Measurements from ENCODE around the gene NDFIP1. TPM values are rescaled to one million over a fixed set of nuclear protein-coding genes. Genes with fewer than 3 reads are reported as not detected.
"Not testable (repeated sequence)": the region's sequence is repeated elsewhere in the genome, so short reads cannot be mapped to it uniquely, and the experiment has no call there.

NDFIP1 gene
- total RNA-seq, 1 experiment from 2014 or later: 58.0 TPM

DNA sequence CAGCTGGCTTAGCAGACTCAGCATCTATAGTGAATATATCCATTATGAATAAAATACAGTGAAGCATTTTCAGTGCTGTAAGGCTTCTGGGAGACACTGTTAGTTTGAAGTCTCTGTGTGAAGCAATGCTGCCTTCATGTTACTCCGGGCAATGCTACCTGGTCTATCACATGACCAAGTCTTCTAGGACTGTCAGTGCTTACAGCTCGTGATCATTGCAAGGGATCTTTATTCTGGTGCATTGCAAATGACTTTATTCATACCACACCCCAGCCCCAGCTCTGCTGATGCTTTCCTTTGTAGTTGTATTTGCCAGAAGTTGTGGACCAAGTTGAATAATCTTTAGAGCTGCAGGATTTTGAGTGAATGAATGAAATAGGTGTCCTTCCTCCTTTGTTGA is 21.9 kb upstream of the NDFIP1 start:
- no peak overlapping the region for H3K27ac Mint-ChIP-seq (ENCODE audit: unreplicated experiment)
- TF ChIP-seq, protein P1, sequence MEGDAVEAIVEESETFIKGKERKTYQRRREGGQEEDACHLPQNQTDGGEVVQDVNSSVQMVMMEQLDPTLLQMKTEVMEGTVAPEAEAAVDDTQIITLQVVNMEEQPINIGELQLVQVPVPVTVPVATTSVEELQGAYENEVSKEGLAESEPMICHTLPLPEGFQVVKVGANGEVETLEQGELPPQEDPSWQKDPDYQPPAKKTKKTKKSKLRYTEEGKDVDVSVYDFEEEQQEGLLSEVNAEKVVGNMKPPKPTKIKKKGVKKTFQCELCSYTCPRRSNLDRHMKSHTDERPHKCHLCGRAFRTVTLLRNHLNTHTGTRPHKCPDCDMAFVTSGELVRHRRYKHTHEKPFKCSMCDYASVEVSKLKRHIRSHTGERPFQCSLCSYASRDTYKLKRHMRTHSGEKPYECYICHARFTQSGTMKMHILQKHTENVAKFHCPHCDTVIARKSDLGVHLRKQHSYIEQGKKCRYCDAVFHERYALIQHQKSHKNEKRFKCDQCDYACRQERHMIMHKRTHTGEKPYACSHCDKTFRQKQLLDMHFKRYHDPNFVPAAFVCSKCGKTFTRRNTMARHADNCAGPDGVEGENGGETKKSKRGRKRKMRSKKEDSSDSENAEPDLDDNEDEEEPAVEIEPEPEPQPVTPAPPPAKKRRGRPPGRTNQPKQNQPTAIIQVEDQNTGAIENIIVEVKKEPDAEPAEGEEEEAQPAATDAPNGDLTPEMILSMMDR (IDR thresholded peaks at IDR 0.05; ENCODE audit: unreplicated experiment): no peak
- DNase-seq: no peak
- CTCF ChIA-PET: no interaction called here
- H3K4me1 Mint-ChIP-seq (ENCODE audit: low read depth, unreplicated experiment): peaks cover 14% of the 10 kb centered on the region
- no peaks in the 10 kb centered on the region for H3K9me3 Mint-ChIP-seq (ENCODE audit: low read depth, unreplicated experiment)
- intact Hi-C loops (cut with micrococcal nuclease; ENCODE audit: unreplicated experiment): no loop called here
- H3K4me3 Mint-ChIP-seq (ENCODE audit: low read depth, unreplicated experiment): no peak overlapping the region
- H3K27me3 Mint-ChIP-seq (ENCODE audit: unreplicated experiment): no peaks in the 10 kb centered on the region
- no TSS peak for BruUV-seq (replicated peaks)
- H3K36me3 Mint-ChIP-seq (ENCODE audit: insufficient read depth, unreplicated experiment): no peaks in the 10 kb centered on the region

DNA sequence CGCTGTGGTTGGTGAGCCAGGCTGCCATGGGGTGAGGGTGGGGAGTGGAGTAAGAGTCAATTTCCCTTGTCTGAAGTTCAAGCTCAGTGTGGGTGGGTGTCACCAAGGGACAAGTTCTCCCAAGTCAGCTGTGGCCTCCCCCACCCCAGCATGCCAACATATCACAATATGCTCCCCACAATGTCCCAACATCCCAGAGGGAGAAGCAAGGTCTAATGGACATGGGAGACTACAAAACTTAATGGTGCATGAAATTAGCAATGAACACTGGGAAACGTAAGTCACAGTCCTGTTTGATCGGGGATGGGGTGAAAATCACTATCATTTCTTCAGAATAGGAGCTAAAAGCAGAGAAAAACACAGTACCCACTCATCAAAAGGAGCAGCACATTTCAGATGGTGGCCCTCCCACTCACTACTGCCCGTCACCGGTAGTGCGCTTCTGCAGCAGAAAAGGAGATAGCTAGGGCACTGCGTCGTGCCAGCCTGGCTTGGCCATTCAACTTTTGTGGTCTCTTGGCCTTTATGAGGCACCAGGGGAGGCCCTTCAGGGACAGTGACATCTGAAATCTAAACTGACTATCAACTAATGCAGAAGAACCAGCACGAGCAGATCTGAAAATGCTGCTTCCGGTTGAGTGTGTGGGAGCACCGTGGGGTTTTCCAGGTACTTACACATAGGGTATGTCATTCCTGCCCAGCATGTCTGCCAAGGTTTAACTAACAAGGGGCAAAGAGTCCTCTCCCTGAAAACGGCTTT is 20.5 kb upstream of the NDFIP1 start:
- H3K4me3 Mint-ChIP-seq (ENCODE audit: low read depth, unreplicated experiment): no peak overlapping the region
- CTCF ChIA-PET: no interaction called here
- no peaks in the 10 kb centered on the region for H3K36me3 Mint-ChIP-seq (ENCODE audit: insufficient read depth, unreplicated experiment)
- no TSS peak for BruUV-seq (replicated peaks)
- TF ChIP-seq, protein P1 (IDR thresholded peaks at IDR 0.05; ENCODE audit: unreplicated experiment): no peak
- no peak for DNase-seq
- H3K27me3 Mint-ChIP-seq (ENCODE audit: unreplicated experiment): no peaks in the 10 kb centered on the region
- H3K4me1 Mint-ChIP-seq (ENCODE audit: low read depth, unreplicated experiment): peaks cover 14% of the 10 kb centered on the region
- no peak overlapping the region for H3K27ac Mint-ChIP-seq (ENCODE audit: unreplicated experiment)
- intact Hi-C loops (cut with micrococcal nuclease; ENCODE audit: unreplicated experiment): no loop called here
- no peaks in the 10 kb centered on the region for H3K9me3 Mint-ChIP-seq (ENCODE audit: low read depth, unreplicated experiment)

DNA sequence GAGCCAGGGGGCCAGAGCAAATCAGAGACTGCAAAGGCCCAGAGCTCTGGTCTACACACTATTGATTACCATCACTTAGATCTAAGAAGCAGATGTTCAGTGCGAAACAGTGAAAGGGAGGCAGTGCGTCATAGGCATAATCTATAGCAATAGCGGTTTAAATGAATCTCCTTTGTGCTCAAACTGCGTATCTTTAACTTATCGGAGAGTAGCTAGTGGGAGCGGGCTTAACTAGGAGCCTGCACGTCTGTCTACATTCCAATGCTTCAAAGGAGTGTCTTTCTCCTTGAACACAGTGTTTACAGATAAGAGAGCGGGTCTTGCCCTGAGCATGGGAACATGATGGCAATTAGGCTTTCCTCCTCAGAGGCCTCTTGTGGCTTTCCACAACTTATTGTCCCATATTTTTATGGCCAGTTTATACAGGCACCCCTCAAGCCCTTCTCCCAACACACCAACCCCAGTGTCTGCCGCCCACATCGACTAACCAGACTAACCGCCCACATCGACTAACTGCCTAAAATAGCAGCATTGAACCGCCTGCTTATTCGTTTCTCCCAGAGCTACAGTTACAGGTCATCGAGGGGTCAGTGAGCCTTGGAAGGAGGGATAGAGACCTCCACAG is 19.6 kb upstream of the NDFIP1 start:
- H3K4me3 Mint-ChIP-seq (ENCODE audit: low read depth, unreplicated experiment); H3K27ac Mint-ChIP-seq (ENCODE audit: unreplicated experiment); intact Hi-C loops (cut with micrococcal nuclease; ENCODE audit: unreplicated experiment); H3K27me3 Mint-ChIP-seq (ENCODE audit: unreplicated experiment); H3K36me3 Mint-ChIP-seq (ENCODE audit: insufficient read depth, unreplicated experiment); BruUV-seq (replicated peaks); H3K9me3 Mint-ChIP-seq (ENCODE audit: low read depth, unreplicated experiment): not testable (repeated sequence)
- H3K4me1 Mint-ChIP-seq (ENCODE audit: low read depth, unreplicated experiment): peaks cover 14% of the 10 kb centered on the region
- DNase-seq: peak; percentile 6
- CTCF ChIA-PET: interaction anchor here (1.6 kb wide), 1 partner anchor 40 kb away, joined by 3 read pairs; no protein-coding TSS in a partner anchor

DNA sequence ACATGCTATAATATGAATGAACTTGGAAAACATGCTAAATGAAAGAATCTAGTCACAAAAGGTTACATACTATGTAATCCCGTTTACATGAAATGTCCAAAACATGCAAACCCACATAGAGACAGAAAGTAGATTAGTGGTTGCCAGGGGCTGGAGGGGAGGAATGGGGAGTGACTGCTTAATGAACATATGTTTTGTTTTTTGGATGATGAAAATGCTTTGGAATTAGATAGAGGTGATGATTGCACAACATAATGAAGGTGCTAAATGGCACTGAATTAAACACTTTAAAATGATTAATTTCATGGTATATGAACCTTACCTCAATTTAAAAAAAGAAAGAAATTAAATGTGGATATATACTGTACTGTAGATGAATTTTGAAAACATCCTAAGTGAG is 17.6 kb upstream of the NDFIP1 start:
- Mint-ChIP-seq H3K4me1 (ENCODE audit: low read depth, unreplicated experiment) (peaks cover 26% of the 10 kb centered on the region), H3K27ac (ENCODE audit: unreplicated experiment) (no peak overlapping the region), H3K4me3 (ENCODE audit: low read depth, unreplicated experiment) (no peak overlapping the region), H3K27me3 (ENCODE audit: unreplicated experiment) (no peaks in the 10 kb centered on the region), H3K36me3 (ENCODE audit: insufficient read depth, unreplicated experiment) (no peaks in the 10 kb centered on the region), H3K9me3 (ENCODE audit: low read depth, unreplicated experiment) (no peaks in the 10 kb centered on the region)
- TF ChIP-seq, protein P1 (IDR thresholded peaks at IDR 0.05; ENCODE audit: unreplicated experiment): no peak
- no peak for DNase-seq
- CTCF ChIA-PET: interaction anchor here (0.6 kb wide), 1 partner anchor 429 kb away, joined by 5 read pairs; no protein-coding TSS in a partner anchor
- BruUV-seq (replicated peaks): no TSS peak
- intact Hi-C loops (cut with micrococcal nuclease; ENCODE audit: unreplicated experiment): no loop called here

DNA sequence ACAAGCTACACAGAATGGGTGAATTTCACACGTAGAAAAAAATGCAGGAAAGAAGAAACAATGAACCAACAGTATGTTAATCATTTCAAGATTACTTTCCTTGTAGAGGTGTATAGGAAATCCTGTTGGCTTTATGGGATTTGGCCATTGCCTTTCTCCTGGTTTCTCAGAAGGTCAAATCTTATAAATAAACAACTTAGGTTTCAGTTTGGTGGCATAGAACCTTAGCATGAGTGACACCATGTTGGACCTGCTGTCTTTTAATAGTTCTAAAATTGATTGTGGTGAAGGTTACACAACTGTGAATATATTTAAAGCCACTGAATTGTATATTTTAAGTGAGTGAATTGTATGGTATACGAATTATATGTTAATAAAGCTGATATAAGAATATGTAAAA is 16.7 kb upstream of the NDFIP1 start:
- H3K4me1 Mint-ChIP-seq (ENCODE audit: low read depth, unreplicated experiment): peaks cover 26% of the 10 kb centered on the region
- no peak for DNase-seq

More for the DNA sequence above, 16.7 kb upstream of the NDFIP1 start:
- no peak overlapping the region for H3K4me3 Mint-ChIP-seq (ENCODE audit: low read depth, unreplicated experiment)
- CTCF ChIA-PET: interaction anchor here (0.6 to 1.0 kb wide), 4 partner anchors 10 to 34 kb away, joined by 3 to 5 read pairs (median 4); no protein-coding TSS in a partner anchor
- intact Hi-C loops (cut with micrococcal nuclease; ENCODE audit: unreplicated experiment): no loop called here
- no TSS peak for BruUV-seq (replicated peaks)
- no peak overlapping the region for H3K27ac Mint-ChIP-seq (ENCODE audit: unreplicated experiment)
- TF ChIP-seq, protein P1 (IDR thresholded peaks at IDR 0.05; ENCODE audit: unreplicated experiment): no peak
- no peaks in the 10 kb centered on the region for H3K36me3 Mint-ChIP-seq (ENCODE audit: insufficient read depth, unreplicated experiment)
- H3K9me3 Mint-ChIP-seq (ENCODE audit: low read depth, unreplicated experiment): no peaks in the 10 kb centered on the region
- no peaks in the 10 kb centered on the region for H3K27me3 Mint-ChIP-seq (ENCODE audit: unreplicated experiment)
